ENCODE results near the gene C6orf15.

DNA sequence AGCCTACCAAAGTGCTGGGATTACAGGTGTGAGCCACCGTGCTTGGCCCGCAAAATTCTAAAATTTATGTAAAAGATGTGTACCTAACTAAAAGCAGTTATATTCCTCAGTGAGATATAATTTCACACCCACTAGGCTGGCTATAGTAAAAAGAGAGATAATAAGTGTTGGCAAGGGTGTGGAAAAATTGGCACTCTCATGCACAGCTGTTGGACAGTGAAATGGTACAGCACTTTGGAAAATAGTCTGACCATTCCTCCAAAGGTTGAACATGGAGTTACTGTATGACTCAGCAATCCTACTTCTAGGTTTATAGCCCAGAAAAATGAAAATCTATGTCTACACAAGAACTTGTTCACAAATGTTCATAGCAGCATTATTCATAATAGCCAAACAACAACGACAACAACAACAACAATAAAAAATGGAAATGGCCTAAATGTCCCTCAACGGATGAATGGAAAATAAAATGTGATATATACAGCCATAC, 13.9 kb downstream of the C6orf15 start:
- TF ChIP-seq SP4 (IDR thresholded peaks at IDR 0.05; ENCODE audit: low read length) (no peak), EZH2 (IDR thresholded peaks at IDR 0.05; ENCODE audit: low read depth, low read length, severe bottlenecking) (no peak), ZNF274 (IDR thresholded peaks at IDR 0.05; ENCODE audit: borderline replicate concordance, extremely low read depth, low read length) (no peak)
- TF ChIP-seq, protein P1, sequence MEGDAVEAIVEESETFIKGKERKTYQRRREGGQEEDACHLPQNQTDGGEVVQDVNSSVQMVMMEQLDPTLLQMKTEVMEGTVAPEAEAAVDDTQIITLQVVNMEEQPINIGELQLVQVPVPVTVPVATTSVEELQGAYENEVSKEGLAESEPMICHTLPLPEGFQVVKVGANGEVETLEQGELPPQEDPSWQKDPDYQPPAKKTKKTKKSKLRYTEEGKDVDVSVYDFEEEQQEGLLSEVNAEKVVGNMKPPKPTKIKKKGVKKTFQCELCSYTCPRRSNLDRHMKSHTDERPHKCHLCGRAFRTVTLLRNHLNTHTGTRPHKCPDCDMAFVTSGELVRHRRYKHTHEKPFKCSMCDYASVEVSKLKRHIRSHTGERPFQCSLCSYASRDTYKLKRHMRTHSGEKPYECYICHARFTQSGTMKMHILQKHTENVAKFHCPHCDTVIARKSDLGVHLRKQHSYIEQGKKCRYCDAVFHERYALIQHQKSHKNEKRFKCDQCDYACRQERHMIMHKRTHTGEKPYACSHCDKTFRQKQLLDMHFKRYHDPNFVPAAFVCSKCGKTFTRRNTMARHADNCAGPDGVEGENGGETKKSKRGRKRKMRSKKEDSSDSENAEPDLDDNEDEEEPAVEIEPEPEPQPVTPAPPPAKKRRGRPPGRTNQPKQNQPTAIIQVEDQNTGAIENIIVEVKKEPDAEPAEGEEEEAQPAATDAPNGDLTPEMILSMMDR (IDR thresholded peaks at IDR 0.05; ENCODE audit: control extremely low read depth in 1 of 3, insufficient read depth in 1 of 3, low read depth in 1 of 3, low read length in 3 of 3) = no peak

All from H1 (cell line).